Measurements from ENCODE around the gene ANKRD65.
"Not testable (repeated sequence)": the region's sequence is repeated elsewhere in the genome, so short reads cannot be mapped to it uniquely, and the experiment has no call there.

The ANKRD65 gene

DNA sequence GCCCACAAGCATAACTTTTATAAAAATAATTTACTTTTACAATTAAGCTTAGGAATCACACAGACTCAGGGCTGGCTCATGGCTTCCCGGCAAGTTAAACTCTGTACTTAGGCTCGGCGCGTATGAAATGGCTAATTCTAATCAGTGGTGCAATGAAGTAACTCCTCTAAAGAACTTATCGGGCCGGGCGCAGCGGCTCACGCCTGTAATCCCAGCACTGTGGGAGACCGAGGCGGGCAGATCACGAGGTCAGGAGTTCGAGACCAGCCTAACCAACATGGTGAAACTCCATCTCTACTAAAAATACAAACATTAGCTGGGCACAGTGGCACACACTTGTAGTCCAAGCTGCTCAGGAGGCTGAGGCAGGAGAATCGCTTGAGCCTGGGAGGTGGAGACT, 51.0 kb downstream of the ANKRD65 start:
- not testable (repeated sequence) for DNase-seq (ENCODE audit: low read depth)

All from iris pigment epithelial cell (primary cell).